HT1080 (cell line): ENCODE results near the gene IL5. TPM values are rescaled to one million over a fixed set of nuclear protein-coding genes. Genes with fewer than 3 reads are reported as not detected.
"Not testable (repeated sequence)": the region's sequence is repeated elsewhere in the genome, so short reads cannot be mapped to it uniquely, and the experiment has no call there.

Experiments used
- DNase-seq: peaks from one replicate; pipeline ENCODE4 v3.0.0-alpha.2; 2015; ENCODE audit warnings: low read depth
- total RNA-seq: library from RNA; depleted of rRNA; stranded (reverse); fragments of >200 nt; shearing (Covaris generic); gene quantifications from 2 replicates; pipeline ENCODE4 v1.2.3, GENCODE V29; 2014

IL5 gene
- total RNA-seq, 1 experiment from 2014 or later = not detected

- DNase-seq = no peak
Measured at GRCh38 chr5:132530946-132531345, 12.4 kb downstream of the IL5 start.

DNA sequence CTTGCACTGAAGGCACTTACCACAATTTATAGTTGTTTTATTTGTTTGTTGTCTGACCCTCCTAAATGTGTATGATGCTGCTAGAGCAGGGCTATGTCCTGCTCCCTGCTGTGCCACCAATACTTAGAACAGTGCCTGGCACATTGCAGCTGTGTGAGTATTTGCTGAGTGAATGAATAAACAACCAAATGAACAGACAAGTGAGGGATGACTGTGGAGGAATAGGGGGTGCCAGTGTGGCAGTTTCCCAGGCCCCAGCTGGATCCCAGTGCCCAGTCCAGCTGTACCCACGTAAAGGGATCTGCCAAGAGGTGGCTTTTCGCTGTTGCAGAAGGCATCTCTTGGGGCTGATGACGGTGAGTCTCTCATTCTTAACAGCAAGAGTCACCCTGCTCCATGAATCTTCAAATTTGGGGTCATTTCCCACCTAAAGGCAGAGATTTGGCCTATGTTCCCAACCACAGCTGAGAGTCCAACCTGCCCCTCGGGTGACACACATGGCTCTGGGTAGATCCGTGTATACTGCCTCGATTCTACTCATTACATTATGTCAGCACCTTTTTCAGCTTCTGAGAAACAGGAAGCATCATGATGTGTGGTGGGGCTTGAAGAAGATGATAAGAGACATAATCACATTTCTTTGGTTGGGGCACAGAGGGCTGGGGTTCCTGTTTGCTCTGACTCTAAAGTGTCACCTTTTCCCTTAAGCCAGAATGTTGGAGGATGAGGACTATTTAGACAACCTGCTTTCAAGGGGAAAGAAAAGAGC is 14.3 kb downstream of the IL5 start:
- DNase-seq = no peak

DNA sequence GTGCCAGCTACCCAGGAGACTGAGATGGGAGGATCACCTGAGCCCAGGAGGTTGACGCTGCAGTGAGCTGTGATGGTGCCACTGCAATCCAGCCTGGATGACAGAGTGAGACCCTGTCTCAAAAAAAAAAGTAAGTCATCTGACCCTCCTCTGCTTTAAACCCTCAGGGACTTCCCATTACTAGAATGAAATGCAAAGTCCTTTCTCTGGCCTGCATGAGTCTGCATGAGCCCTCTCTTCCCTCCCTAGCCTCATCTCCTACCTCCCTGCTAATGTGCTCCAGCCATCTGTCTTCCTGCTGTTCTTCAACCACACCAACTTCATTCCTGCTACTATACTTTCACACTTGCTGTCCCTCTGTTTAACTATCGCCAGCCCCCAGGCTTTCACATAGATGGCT is 15.3 kb downstream of the IL5 start:
- no peak for DNase-seq

DNA sequence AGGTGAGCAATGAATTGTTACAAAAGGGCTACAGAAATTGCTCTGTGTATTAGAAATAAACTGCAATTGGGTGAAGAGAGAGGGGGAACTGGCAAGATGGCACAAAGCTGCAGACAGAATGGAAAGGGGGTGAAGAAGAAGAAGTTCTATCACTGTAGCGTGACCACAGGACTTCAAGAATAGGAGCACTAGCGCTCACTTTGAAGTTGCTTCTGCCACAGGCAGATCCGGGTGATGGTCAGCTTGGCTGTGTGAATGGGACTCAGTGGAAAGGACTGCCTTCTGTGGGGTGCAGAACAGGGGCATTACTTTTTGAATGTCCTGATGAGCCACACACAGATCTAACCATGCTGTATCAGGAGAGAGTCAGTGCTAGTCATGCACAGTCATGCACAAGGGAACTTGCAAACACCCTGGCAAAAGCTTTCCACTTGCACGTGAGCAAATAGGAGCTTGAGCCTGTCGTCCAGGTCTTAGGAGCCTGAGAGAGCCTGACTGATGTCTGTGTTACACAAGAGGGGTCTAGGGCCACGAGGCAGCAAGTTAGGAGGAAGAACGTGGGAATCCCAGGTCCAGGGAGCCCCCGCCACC is 16.3 kb downstream of the IL5 start:
- peak; percentile 7 for DNase-seq

DNA sequence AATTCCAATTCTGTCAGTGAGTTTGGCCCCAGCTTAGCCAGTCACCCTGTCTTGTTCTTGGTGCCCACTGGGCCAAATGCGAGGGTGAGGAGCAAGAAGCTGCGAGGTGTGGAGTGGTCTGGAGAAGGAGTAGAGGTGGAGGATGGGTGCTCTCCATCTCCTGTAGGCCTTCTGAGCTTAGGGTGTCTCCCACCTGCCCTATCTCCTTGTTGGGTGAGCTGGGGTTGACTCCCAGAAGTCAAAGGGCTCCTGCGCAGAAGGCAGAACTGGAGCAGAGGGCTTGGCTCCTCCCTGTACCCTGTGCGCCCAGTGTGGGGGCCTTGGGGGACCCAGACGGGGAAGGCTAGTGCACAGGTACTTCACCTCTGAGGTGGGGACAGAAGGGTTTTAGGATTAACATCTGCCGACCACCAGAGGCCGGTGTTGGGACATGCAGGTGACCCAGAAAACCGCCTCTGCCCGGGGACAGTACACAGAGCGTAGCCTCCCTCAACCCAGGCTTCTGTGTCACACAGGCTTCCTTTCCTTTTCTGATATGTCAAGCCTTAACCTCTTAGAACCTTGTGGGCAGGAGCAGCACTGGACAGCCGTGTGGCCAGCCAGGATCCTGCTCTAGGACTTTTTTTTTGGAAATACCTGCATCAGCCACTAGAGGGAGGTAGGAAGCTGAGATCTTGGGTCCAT is 16.9 kb downstream of the IL5 start:
- peak; percentile 61 for DNase-seq

DNA sequence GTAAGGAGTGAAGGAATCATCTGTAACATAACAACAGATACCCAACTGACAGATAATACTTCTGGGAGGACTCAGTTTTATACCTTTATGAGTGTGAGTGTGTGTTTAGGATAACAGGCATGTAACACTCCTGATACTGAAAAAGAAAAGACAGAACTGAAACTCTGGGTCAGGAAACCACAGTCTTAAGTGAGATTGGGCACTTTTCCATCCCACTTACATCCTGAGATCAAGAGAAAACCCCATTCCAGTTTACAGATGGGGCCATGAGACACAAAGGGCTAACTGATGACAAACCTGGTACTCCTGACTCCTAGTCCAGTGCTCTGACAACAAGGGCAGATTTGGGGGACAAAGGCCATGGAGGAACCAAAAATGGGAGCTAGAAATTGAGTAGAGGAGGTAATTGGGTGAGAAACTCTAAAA is 18.0 kb downstream of the IL5 start:
- no peak for DNase-seq

- DNase-seq = not testable (repeated sequence)
Measured at GRCh38 chr5:132524877-132525276, 18.4 kb downstream of the IL5 start.

DNA sequence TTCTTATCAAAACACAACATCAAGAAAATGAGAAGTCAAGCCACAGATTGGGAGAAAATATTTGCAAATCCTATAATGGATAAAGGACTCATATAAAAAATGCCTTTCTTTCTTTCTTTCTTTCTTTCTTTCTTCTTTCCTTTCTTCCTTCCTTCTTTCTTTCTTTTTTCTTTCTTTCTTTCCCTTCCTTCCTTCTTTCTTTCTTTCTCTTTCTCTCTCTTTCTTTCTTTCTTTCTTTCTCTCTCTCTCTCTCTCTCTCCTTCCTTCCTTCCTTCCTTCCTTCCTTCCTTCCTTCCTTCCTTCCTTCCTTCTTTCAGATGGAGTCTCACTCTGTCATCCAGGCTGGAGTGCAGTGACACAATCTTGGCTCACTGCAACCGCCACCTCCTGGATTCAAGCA is 21.3 kb downstream of the IL5 start:
- not testable (repeated sequence) for DNase-seq

DNA sequence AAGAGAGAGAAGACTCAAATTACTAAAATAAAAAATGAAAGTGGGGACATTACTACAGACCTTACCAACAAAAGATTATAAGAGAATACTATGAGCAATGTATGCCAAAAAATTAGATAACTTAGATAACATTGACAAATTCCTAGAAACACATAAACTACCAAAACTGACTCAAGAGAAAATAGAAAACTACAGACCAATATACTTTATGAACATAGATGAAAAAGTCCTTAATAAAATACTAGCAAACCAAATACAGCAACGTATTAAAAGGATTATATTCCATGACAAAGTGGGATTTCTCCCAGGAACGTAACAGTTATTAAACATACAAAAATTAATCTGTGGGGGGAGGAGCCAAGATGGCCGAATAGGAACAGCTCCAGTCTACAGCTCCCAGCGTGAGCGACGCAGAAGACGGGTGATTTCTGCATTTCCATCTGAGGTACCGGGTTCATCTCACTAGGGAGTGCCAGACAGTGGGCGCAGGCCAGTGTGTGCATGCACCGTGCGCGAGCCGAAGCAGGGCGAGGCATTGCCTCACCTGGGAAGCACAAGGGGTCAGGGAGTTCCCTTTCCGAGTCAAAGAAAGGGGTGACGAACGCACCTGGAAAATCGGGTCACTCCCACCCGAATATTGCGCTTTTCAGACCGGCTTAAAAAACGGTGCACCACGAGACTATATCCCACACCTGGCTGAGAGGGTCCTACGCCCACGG is 29.5 kb downstream of the IL5 start:
- DNase-seq = not testable (repeated sequence)

DNA sequence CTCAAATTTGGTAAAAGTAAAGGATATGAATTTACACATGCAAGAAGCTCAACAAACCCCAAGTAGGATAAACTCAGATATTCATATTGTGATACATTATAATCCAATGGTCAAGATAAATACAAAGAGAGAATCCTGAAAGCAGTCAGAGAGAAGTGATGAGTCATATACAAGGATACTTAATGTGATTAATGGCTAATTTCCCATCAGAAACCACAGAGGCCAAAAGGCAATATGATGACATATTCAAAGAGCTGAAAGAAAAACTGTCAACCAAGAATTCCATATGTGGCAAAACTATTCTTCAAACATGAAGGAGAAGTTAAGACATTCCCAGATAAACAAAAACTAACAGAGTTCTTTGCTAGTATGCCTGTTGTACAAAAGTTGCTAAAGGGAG is 33.2 kb downstream of the IL5 start:
- DNase-seq = peak; percentile 33

DNA sequence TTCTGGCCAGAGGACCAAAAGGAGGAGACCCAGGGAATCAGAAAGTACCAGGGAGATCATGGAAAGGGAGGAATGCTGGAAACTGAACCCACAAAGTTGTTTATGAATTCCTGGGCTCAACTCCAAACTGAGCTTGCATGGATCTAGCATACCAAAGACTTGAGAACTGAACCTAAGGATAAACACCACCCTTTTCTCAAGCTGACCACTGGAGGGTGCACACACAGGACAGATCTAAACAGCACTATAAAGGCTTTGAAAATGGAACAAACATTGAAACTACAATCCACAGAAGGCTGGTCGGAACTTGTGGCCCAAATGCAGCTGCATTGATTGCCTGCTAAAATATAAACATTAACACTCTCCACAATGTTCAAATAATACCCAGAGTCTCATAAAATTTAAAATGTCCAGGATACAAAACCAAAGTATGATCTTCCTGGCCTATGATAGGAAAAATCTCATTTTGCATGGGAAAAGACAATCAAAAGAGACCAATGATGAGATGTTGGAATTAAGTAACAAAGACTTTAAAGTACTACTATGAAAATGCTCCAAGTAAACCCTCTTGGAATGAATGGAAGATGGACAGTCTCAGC is 37.1 kb downstream of the IL5 start:
- DNase-seq = peak; percentile 67

DNA sequence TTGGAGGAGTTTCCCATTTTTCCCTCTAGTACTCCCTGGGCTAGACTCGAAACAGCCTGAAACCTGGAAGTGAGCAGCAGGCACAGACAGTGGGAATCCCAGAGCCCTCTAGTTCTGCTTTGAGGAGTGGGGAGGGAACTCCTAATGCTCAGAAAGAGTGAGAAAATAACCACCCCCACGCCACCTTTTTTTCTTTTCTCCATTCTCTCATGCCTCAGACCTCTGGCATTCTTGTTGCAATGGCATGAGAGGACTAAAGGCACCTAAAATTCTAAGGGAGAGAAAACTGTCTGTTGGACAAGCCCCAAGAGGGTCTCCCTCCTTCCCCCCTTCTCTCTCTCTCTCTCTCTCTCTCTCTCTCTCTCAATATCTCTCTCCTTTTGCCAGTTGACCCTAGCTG is 37.7 kb downstream of the IL5 start:
- DNase-seq = no peak

DNA sequence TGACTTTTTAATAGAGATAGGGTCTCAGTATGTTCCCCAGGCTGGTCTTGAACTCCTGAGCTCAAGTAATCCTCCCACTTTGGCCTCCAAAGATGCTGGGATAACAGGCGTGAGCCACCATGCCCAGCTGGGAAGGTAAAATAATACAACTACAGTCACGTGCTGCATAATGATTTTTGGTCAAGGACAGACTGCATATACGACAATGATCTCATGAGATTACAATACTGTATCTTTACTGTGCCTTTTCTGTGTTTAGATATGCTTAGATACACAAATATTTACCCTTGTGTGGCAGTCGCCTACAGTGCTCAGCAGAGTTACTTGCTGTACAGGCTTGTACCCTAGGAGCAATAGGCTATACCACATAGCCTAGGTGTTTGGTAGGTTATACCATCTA is 38.6 kb downstream of the IL5 start:
- no peak for DNase-seq

DNA sequence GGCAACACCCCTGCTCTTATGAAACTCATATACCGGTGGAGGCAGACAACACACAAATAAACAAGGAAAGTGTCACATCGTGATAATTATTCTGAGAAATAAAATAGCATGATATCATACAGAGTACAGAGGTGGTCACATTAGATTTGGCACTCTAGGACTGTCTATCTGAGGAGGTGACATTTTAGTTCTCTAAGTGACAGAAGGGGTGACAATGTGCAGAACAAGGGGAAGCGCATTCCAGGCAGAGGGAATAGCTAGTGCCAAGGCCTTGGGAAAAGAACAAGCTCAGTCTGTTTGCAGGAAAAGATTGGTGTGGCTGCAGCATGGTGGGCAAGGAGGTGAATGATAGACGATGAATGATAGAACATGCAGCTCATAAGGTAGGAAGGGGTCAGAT is 40.1 kb downstream of the IL5 start:
- no peak for DNase-seq

- DNase-seq = no peak
Measured at GRCh38 chr5:132501961-132502931, 41.1 kb downstream of the IL5 start.

DNA sequence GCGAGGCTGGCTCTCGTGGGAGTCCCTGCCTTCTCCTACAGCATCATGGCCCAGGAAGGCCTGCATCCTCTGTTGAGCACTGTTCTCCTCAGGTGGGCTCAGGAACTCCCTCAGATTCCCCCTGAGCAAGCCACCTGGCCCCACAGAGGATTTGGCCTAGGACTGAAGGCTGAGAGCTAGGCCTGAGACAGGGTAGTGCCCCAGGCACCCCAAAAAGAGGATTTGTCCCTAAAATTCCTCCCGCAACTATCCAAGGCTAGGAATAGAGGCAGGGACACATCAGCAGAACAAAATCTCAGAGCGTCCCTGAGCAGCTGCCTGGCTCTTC is 41.7 kb downstream of the IL5 start:
- DNase-seq = no peak

- peak; percentile 53 for DNase-seq
Measured at GRCh38 chr5:132500931-132501628, 42.2 kb downstream of the IL5 start.

GRCh38 chr5:132500244-132500930 is 42.9 kb downstream of the IL5 start:
- DNase-seq = no peak
